Subcutaneous adipose tissue (tissue), 4 donors: Measurements from ENCODE around the gene PIK3C2A. TPM values are rescaled to one million over a fixed set of nuclear protein-coding genes. Genes with fewer than 3 reads are reported as not detected.

Experiments used
- CTCF ChIP-seq: fragments of 450-650 bp; IDR thresholded peaks from one replicate; pipeline ENCODE4 v1.5.1; 2016; ENCODE audit warnings: low read depth, mild to moderate bottlenecking, control low read depth, antibody characterized with exemption, moderate library complexity
- total RNA-seq, 4 donors: library from RNA; depleted of rRNA; stranded (reverse); fragments of >200 nt; gene quantifications; one replicate each; pipeline ENCODE4 v1.1.0, GENCODE V29; 2016

The PIK3C2A gene
- total RNA-seq, 4 donors from 2014 or later, result 60.7 to 97.8 (median 83.4) TPM

GRCh38 chr11:17163291-17163690 is 44.5 kb downstream of the PIK3C2A start:
- no peak for TF ChIP-seq CTCF

GRCh38 chr11:17162376-17162775 is 45.4 kb downstream of the PIK3C2A start:
- no peak for TF ChIP-seq CTCF

GRCh38 chr11:17161515-17161914 is 46.3 kb downstream of the PIK3C2A start:
- no peak for TF ChIP-seq CTCF

GRCh38 chr11:17159441-17159840 is 48.3 kb downstream of the PIK3C2A start:
- no peak for TF ChIP-seq CTCF

Other genes starting within 250 kb of the PIK3C2A start
- 10 to 100 TPM; 14.7 to 33.5 (median 16.7) TPM for gene PLEKHA7, start 193.6 kb downstream of the PIK3C2A start, total RNA-seq
- gene RPS13, start 130.3 kb downstream of the PIK3C2A start, total RNA-seq, result 1,000 to 10,000 TPM in 3 of 4 donors, 100 to 1,000 TPM in 1; 914 to 2,900 (median 1,452) TPM
- gene NUCB2, start 68.8 kb upstream of the PIK3C2A start, total RNA-seq, result 10 to 100 TPM; 19.0 to 50.9 (median 40.1) TPM
- gene NCR3LG1, start 143.8 kb upstream of the PIK3C2A start, total RNA-seq, result 1 to 10 TPM; 1.3 to 3.1 (median 2.8) TPM
- gene KCNJ11, start 180.7 kb upstream of the PIK3C2A start, total RNA-seq, result 1 to 10 TPM in 2 of 4 donors, under 1 TPM in 2; 0.66 to 4.0 (median 1.1) TPM